Immature natural killer cell (primary cell): ENCODE data around the gene NUDC. TPM values are rescaled to one million over a fixed set of nuclear protein-coding genes. Genes with fewer than 3 reads are reported as not detected.
"Not testable (repeated sequence)": the region's sequence is repeated elsewhere in the genome, so short reads cannot be mapped to it uniquely, and the experiment has no call there.

ENCODE experiments used
- DNase-seq, 3 donors: peaks; one replicate each; pipeline ENCODE4 v3.0.0; 2022; ENCODE audit warnings: mixed read lengths in 1 of 3
- H3K27ac Mint-ChIP-seq, 6 donors: one replicate each; pipeline ENCODE4 v1.8.0; 2020; ENCODE audit warnings: mixed read lengths in 6 of 6, mild to moderate bottlenecking in 5 of 6, inconsistent platforms in 4 of 6, moderate library complexity in 3 of 6
- H3K27me3 Mint-ChIP-seq, 3 donors: one replicate each; pipeline ENCODE4 v1.8.0; 2020 to 2021; ENCODE audit warnings: low read depth in 3 of 3, mild to moderate bottlenecking in 3 of 3, mixed read lengths in 3 of 3, moderate library complexity in 3 of 3, inconsistent platforms in 1 of 3
- H3K36me3 Mint-ChIP-seq, 3 donors: one replicate each; pipeline ENCODE4 v1.8.0; 2020; ENCODE audit warnings: mixed read lengths in 3 of 3, inconsistent platforms in 2 of 3, mild to moderate bottlenecking in 2 of 3
- H3K4me1 Mint-ChIP-seq, 2 donors: one replicate each; pipeline ENCODE4 v1.8.0; 2020; ENCODE audit warnings: inconsistent platforms in 2 of 2, mild to moderate bottlenecking in 2 of 2, mixed read lengths in 2 of 2, moderate library complexity in 1 of 2
- H3K4me3 Mint-ChIP-seq, 5 donors: one replicate each; pipeline ENCODE4 v1.8.0; 2020; ENCODE audit warnings: mild to moderate bottlenecking in 5 of 5, mixed read lengths in 5 of 5, inconsistent platforms in 3 of 5, moderate library complexity in 3 of 5
- H3K9me3 Mint-ChIP-seq, 6 donors: one replicate each; pipeline ENCODE4 v1.8.0; 2020; ENCODE audit warnings: mild to moderate bottlenecking in 6 of 6, mixed read lengths in 6 of 6, inconsistent platforms in 4 of 6, moderate library complexity in 3 of 6
- polyA plus RNA-seq, 3 donors: library from polyadenylated mRNA; unstranded; fragments of 300-500 nt; fragmentation: Illumina TruSeq; gene quantifications; one replicate each; pipeline ENCODE4 v1.2.3, GENCODE V29; 2021

Gene NUDC
- polyA plus RNA-seq, 3 donors from 2014 or later: 60.0 to 116 (median 70.4) TPM

DNA sequence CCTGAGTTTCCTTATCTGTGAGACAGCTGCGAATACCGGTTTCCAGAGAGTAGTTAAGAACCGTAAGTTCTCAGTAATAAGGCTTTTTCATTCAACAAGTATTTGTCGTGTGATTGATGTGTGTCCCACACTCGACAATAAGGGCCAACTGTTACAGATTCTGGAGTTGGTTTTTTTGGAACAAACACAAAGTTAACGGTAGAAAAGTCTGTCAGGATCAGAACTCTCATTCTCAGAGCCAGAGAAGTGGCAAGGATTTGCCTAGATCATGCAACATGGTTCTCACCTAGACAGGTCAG, 837 bp downstream of the NUDC start:
- H3K9me3 Mint-ChIP-seq: no peaks in the 10 kb centered on the region
- no peak for DNase-seq
- H3K27me3 Mint-ChIP-seq: peaks cover 3 to 7% (median 5%) of the 10 kb centered on the region in 3 donors
- H3K4me1 Mint-ChIP-seq: peaks cover 35 to 40% of the 10 kb centered on the region in 2 donors
- H3K27ac Mint-ChIP-seq: peak overlapping the region; percentile 91 to 98 (median 96)
- peak overlapping the region; percentile 91 to 97 (median 95) for H3K4me3 Mint-ChIP-seq
- peaks cover 0 to 10% (median 4%) of the 10 kb centered on the region in 3 donors for H3K36me3 Mint-ChIP-seq

DNA sequence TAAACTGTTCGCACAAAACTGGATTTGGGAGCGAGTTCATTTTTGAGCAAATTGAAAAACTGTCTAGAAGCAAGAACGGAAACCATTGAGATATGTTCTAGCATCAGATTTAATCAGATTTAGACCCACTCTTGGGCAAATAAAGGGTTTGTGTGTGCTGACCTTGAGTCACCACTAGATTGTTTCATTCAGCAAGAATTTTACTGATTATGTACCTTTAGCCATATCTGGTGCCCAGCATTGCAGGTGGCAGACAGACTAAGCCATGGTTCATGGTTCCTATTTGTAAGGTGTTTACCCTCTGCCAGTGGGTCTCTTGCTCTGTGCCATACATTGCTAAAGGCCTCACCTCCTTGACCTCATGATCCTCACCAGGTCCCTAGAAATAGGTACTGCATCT, 1.4 kb downstream of the NUDC start:
- H3K9me3 Mint-ChIP-seq: no peaks in the 10 kb centered on the region
- H3K27me3 Mint-ChIP-seq: peaks cover 3 to 7% (median 5%) of the 10 kb centered on the region in 3 donors
- peaks cover 0 to 10% (median 4%) of the 10 kb centered on the region in 3 donors for H3K36me3 Mint-ChIP-seq
- peak overlapping the region; percentile 91 to 98 (median 96) for H3K27ac Mint-ChIP-seq
- peaks cover 35 to 40% of the 10 kb centered on the region in 2 donors for H3K4me1 Mint-ChIP-seq
- peak overlapping the region; percentile 91 to 97 (median 95) for H3K4me3 Mint-ChIP-seq
- no peak for DNase-seq

DNA sequence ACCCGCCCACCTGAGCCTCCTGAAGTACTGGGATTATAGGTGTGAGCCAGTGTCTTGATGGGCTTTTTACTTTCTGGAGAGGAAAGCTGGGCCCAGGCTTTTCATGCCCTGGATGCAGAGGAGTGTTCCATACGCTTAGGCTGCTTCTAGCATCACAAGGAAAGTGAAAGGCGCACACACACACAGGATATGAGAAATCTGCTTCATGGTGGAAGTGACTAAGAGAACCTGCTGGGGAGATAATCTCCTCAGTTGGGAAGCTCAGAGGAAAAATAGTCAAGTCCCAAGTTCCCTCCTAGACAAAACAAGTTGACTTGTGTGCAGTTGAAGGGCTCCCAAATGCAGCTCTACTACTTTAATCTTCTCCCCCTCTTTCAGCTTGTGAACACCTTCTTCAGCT, 2.2 kb downstream of the NUDC start:
- peak overlapping the region in 2 of 6 donors; percentile 32 to 98 for H3K27ac Mint-ChIP-seq
- H3K36me3 Mint-ChIP-seq: peaks cover 0 to 12% (median 6%) of the 10 kb centered on the region in 3 donors
- peaks cover 35 to 40% of the 10 kb centered on the region in 2 donors for H3K4me1 Mint-ChIP-seq
- H3K27me3 Mint-ChIP-seq: peaks cover 3 to 7% (median 5%) of the 10 kb centered on the region in 3 donors
- no peak for DNase-seq
- peak overlapping the region in 2 of 5 donors; percentile 91 to 94 for H3K4me3 Mint-ChIP-seq
- H3K9me3 Mint-ChIP-seq: no peaks in the 10 kb centered on the region

DNA sequence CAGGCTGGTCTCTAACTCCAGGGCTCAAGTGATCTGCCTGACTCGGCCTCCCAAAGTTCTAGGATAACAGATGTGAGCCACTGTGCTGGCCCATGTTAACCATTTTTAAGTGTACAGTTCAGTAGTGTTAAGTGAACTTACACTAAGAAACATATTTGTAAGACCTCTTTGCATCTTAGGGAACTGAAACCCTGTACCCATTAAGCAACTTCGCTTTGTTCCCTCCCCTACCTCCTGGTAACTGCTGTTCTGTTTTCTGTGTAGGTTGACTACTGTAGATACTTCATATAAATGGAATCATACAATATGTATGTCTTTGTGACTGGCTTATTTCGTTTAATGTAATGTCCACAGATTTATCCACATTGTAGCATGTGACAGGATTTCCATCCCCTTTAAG, 11.0 kb downstream of the NUDC start:
- Mint-ChIP-seq H3K4me1 (peaks cover 0 to 10% of the 10 kb centered on the region in 2 donors), H3K27me3 (no peaks in the 10 kb centered on the region), H3K9me3 (no peaks in the 10 kb centered on the region), H3K27ac (no peak overlapping the region), H3K36me3 (peaks cover 4 to 17% (median 11%) of the 10 kb centered on the region in 3 donors), H3K4me3 (no peak overlapping the region)
- no peak for DNase-seq

DNA sequence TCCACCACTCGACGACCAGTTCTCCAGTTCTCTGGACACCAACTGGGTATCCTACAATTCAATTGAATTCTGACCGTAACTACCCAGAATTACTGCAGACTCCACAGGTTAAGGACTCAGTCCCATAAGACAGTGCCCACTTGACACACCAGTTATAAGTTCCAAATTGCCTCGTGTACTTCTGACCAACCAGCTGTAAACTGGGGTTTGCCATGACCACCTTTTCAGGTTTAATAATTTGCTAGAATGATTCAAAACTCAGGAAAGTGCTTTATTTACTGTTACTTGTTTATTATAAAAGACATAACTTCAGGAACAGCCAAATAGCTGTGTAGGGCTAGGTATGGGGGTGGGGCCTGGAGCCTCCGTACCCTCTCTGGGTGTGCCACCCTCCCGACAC, 15.3 kb downstream of the NUDC start:
- no peak for DNase-seq
- H3K27ac Mint-ChIP-seq: no peak overlapping the region
- H3K4me3 Mint-ChIP-seq: no peak overlapping the region
- H3K27me3 Mint-ChIP-seq: no peaks in the 10 kb centered on the region
- no peaks in the 10 kb centered on the region for H3K9me3 Mint-ChIP-seq
- H3K36me3 Mint-ChIP-seq: peaks cover 4 to 13% (median 7%) of the 10 kb centered on the region in 3 donors
- peaks cover 5 to 18% of the 10 kb centered on the region in 2 donors for H3K4me1 Mint-ChIP-seq

DNA sequence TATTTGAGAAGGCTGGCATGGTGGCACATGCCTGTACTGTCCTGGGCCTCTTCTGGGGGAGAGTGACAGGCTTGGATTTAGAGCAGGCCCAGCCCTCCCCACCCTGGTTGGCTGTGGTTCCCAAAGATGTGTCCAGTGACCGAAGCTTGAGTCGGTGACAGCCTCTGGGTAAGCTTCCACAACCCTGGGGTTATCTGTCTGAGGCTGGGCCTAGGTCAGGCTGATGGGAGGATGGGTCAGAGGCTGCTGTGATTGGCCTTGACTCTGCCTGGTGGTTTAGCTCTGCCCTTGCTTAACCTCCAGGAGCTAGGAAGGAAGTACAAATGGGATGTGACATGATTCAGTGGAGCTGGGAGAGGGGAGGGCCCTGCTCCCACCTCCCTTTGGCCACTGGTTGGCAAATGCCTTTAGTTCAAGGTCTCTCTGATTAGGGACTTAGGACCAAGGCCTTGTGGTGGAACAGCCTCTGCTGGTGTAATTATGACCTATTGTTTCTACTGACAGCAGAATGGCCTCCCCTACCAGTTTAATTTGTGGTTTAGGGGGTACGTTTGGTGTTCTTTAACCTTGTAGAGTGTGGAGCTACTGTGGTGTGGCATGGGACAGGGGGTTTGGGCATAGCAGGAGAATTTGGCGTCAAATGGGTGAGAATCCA, 16.6 kb downstream of the NUDC start:
- no peak for DNase-seq
- Mint-ChIP-seq H3K4me1 (peaks cover 5 to 9% of the 10 kb centered on the region in 2 donors), H3K27ac (peak overlapping the region in 1 of 6 donors; percentile 55), H3K27me3 (no peaks in the 10 kb centered on the region), H3K4me3 (no peak overlapping the region), H3K9me3 (no peaks in the 10 kb centered on the region), H3K36me3 (peaks cover 0 to 19% (median 14%) of the 10 kb centered on the region in 3 donors)

DNA sequence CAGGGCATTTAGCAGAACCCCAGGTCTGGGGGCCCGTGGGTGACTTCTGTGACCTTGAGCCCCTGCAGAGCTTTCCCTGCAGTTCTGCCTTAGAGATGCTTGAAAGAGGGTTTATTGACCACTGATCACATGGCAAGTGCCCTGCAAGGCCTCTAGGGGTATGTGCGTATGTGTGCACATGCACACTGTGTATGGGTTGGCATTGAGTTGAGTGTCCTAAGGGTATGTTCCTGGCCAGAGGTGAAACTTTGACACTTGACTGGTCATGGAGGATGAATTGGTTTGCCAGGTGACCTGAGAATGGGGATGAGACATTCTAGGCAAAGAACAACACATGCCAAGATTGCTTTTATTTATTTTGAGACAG, 17.1 kb downstream of the NUDC start:
- Mint-ChIP-seq H3K9me3 (no peaks in the 10 kb centered on the region), H3K27me3 (no peaks in the 10 kb centered on the region), H3K4me1 (peaks cover 5 to 7% of the 10 kb centered on the region in 2 donors), H3K27ac (peak overlapping the region in 1 of 6 donors; percentile 55), H3K36me3 (peaks cover 0 to 22% (median 14%) of the 10 kb centered on the region in 3 donors), H3K4me3 (no peak overlapping the region)
- no peak for DNase-seq

DNA sequence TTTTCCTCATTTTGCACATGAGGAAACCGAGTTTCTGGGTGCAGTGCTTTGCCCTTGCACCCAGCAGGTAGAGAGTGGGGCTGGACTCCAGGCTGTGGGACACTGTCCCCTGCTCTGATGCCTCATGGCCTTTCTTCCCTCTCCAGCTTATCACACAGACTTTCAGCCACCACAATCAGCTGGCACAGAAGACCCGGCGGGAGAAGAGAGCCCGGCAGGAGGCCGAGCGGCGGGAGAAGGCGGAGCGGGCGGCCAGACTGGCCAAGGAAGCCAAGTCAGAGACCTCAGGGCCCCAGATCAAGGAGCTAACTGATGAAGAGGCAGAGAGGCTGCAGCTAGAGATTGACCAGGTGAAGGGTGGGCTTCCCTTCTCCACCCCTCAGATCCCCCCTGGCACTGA, 19.8 kb downstream of the NUDC start:
- Mint-ChIP-seq H3K27ac (no peak overlapping the region), H3K27me3 (peaks cover 0 to 2% (median 0%) of the 10 kb centered on the region in 3 donors), H3K9me3 (no peaks in the 10 kb centered on the region), H3K4me3 (no peak overlapping the region), H3K4me1 (peaks cover 5 to 7% of the 10 kb centered on the region in 2 donors), H3K36me3 (peaks cover 7 to 29% (median 10%) of the 10 kb centered on the region in 3 donors)
- no peak for DNase-seq

DNA sequence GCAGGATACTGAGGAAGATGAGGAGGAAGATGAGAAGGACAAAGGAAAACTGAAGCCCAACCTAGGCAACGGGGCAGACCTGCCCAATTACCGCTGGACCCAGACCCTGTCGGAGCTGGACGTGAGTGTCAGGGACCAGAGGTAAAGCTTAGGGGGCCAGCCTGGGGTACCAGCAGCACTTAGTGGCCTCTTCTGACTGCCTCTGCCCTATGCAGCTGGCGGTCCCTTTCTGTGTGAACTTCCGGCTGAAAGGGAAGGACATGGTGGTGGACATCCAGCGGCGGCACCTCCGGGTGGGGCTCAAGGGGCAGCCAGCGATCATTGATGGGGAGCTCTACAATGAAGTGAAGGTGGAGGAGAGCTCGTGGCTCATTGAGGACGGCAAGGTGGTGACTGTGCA, 21.1 kb downstream of the NUDC start:
- Mint-ChIP-seq H3K27ac (peak overlapping the region in 1 of 6 donors; percentile 54), H3K9me3 (no peaks in the 10 kb centered on the region), H3K36me3 (peaks cover 7 to 26% (median 10%) of the 10 kb centered on the region in 3 donors), H3K4me3 (no peak overlapping the region), H3K27me3 (peaks cover 0 to 2% (median 0%) of the 10 kb centered on the region in 3 donors), H3K4me1 (peaks cover 5 to 7% of the 10 kb centered on the region in 2 donors)
- DNase-seq: no peak

DNA sequence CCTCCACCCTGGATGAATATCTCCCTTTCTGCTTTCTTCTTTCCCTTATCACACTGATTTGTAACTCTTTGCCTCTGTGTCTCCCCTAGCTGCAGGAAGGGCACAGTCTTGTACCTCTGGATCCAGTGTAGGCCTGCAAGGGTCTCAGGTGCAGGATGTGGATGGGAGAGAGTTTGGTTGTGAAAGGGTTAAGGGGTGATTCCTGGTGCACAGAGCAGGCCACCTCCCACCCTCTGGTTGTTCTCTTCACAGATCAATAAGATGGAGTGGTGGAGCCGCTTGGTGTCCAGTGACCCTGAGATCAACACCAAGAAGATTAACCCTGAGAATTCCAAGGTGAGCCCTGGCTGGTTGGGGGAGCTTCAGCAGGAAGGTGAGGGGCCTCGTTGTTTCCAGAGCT, 23.6 kb downstream of the NUDC start:
- peaks cover 7 to 26% (median 10%) of the 10 kb centered on the region in 3 donors for H3K36me3 Mint-ChIP-seq
- no peak overlapping the region for H3K4me3 Mint-ChIP-seq
- no peaks in the 10 kb centered on the region for H3K9me3 Mint-ChIP-seq
- no peak for DNase-seq
- H3K4me1 Mint-ChIP-seq: no peaks in the 10 kb centered on the region
- peaks cover 0 to 2% (median 0%) of the 10 kb centered on the region in 3 donors for H3K27me3 Mint-ChIP-seq
- H3K27ac Mint-ChIP-seq: no peak overlapping the region

DNA sequence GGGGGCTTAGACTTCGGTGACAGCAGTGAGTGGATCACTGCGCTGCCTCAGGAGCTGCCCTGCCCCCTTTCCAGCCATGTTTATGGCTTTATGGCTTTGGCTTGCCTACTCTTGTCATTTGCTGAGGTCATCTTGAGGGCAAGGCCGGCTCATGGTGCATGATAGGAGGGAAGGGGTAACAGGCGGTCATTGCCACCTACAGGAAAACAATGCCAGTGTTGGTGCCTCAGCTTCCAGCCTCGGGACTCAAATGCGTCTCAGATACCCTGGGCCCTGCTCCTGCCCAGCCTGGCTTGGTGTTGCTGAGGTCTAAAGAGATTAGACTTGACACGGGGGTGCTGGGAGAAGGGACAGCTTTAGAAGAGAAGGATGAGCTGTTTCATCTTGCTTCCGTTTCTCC, 24.2 kb downstream of the NUDC start:
- no peaks in the 10 kb centered on the region for H3K9me3 Mint-ChIP-seq
- H3K4me1 Mint-ChIP-seq: no peaks in the 10 kb centered on the region
- H3K4me3 Mint-ChIP-seq: no peak overlapping the region
- peaks cover 0 to 2% (median 0%) of the 10 kb centered on the region in 3 donors for H3K27me3 Mint-ChIP-seq
- no peak overlapping the region for H3K27ac Mint-ChIP-seq
- no peak for DNase-seq
- peaks cover 7 to 26% (median 10%) of the 10 kb centered on the region in 3 donors for H3K36me3 Mint-ChIP-seq

DNA sequence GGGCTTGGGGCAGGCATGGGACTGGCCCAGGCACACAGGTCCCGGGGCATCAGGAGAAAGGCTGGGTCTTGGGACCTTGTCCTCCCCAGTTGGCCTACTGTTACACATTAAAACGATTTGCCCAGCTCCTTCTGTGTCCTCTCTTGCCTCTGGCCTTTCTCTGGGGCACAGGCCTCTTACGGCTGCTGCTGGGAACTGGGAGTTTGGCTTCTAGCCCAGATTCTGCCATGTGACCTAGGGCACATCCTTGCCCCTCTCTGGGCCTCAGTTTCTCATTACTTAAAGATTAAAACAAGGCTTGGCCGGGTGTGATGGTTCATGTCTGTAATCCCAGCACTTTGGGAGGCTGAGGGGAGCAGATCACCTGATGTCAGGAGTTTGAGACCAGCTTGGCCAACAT, 24.7 kb downstream of the NUDC start:
- peaks cover 7 to 26% (median 10%) of the 10 kb centered on the region in 3 donors for H3K36me3 Mint-ChIP-seq
- H3K4me3 Mint-ChIP-seq: no peak overlapping the region
- no peaks in the 10 kb centered on the region for H3K4me1 Mint-ChIP-seq
- H3K27me3 Mint-ChIP-seq: peaks cover 0 to 2% (median 0%) of the 10 kb centered on the region in 3 donors
- no peak overlapping the region for H3K27ac Mint-ChIP-seq
- no peaks in the 10 kb centered on the region for H3K9me3 Mint-ChIP-seq
- no peak for DNase-seq

DNA sequence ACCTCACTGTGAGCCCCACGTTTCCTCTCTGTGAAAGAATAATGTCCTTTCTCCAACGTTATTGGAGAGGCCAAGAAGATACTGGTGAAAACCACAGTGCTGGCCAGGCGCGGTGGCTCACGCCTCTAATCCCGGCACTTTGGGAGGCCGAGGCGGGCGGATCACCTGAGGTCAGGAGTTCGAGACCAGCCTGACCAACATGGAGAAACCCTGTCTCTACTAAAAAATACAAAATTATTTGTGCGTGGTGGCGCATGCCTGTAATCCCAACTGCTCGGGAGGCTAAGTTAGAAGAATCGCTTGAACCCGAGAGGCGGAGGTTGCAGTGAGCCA, 27.1 kb downstream of the NUDC start:
- H3K4me1 Mint-ChIP-seq, DNase-seq, H3K4me3 Mint-ChIP-seq, H3K9me3 Mint-ChIP-seq, H3K27me3 Mint-ChIP-seq, H3K27ac Mint-ChIP-seq: not testable (repeated sequence)
- peaks cover 0 to 10% (median 10%) of the 10 kb centered on the region in 3 donors for H3K36me3 Mint-ChIP-seq

DNA sequence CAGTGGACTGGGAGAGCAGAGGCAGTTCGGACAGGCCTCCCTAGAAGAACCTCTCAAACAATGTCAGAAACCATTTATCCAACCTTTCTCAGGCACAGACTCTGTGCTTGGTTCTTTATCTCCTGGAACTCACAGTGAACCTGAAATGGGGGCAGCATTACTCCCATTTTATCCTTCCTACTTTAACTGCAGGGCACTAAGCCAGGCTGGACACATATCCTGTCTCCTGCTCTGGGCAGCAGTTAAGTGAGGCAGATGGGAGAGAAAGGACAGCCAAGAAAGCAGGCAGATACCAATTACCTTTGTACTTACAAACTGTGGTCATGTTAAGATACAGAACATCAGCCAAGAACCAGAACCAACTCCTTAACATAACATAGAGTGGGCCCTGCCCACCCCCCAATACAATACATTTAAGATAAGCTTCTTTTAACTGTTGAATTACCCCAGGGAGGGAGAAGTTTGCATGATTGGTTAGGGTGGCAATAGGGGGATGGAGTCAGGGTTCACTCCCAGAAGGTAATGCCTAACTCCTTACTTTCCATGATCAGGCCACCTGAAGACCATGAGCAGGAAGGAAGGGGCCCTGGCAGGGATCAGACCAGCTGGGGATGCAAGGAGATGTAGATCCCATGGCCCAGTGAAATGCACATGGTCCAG, 27.9 kb downstream of the NUDC start:
- Mint-ChIP-seq H3K9me3 (no peaks in the 10 kb centered on the region), H3K4me3 (no peak overlapping the region), H3K36me3 (peaks cover 0 to 13% (median 10%) of the 10 kb centered on the region in 3 donors), H3K27ac (no peak overlapping the region), H3K27me3 (peaks cover 0 to 11% (median 2%) of the 10 kb centered on the region in 3 donors), H3K4me1 (no peaks in the 10 kb centered on the region)
- DNase-seq: no peak
